ENCODE data around the gene USP46. TPM values are rescaled to one million over a fixed set of nuclear protein-coding genes. Genes with fewer than 3 reads are reported as not detected.

USP46 gene
- total RNA-seq, 2 experiments from 2014 or later = 2.8 TPM

DNA sequence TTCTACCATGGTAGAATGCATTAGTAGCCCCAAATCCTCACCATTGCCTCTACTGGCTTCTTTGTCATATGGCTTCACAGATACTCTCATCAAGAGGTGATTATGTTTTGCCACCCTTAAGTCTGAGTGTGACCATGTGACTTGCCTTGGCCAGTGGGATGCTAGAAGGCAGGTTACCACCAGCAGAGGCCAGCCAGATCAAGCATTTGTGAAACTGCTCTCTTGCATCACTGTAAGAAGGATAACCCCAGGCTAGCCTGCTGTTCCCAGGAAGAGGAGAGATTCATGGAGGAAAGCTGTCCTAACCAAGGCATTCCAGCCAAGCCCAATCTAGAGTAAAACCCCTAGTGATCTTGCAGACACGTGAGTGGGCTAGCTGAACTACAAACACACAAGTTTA lies 46.8 kb downstream of the USP46 start:
- Mint-ChIP-seq H3K4me3 (no peak overlapping the region), H3K27me3 (peaks cover 2% of the 10 kb centered on the region), H3K36me3 (ENCODE audit: low read depth) (peaks cover 14% of the 10 kb centered on the region), H3K9me3 (peaks cover 2% of the 10 kb centered on the region), H3K4me1 (ENCODE audit: low read depth) (no peaks in the 10 kb centered on the region), H3K27ac (no peak overlapping the region)
- POLR2A ChIA-PET = no interaction called here
- TF ChIP-seq, protein P1, sequence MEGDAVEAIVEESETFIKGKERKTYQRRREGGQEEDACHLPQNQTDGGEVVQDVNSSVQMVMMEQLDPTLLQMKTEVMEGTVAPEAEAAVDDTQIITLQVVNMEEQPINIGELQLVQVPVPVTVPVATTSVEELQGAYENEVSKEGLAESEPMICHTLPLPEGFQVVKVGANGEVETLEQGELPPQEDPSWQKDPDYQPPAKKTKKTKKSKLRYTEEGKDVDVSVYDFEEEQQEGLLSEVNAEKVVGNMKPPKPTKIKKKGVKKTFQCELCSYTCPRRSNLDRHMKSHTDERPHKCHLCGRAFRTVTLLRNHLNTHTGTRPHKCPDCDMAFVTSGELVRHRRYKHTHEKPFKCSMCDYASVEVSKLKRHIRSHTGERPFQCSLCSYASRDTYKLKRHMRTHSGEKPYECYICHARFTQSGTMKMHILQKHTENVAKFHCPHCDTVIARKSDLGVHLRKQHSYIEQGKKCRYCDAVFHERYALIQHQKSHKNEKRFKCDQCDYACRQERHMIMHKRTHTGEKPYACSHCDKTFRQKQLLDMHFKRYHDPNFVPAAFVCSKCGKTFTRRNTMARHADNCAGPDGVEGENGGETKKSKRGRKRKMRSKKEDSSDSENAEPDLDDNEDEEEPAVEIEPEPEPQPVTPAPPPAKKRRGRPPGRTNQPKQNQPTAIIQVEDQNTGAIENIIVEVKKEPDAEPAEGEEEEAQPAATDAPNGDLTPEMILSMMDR (IDR thresholded peaks at IDR 0.05) = no peak
- CTCF ChIA-PET = no interaction called here
- ATAC-seq (no peak), DNase-seq (no peak)
- intact Hi-C loops (cut with micrococcal nuclease) = no loop called here

DNA sequence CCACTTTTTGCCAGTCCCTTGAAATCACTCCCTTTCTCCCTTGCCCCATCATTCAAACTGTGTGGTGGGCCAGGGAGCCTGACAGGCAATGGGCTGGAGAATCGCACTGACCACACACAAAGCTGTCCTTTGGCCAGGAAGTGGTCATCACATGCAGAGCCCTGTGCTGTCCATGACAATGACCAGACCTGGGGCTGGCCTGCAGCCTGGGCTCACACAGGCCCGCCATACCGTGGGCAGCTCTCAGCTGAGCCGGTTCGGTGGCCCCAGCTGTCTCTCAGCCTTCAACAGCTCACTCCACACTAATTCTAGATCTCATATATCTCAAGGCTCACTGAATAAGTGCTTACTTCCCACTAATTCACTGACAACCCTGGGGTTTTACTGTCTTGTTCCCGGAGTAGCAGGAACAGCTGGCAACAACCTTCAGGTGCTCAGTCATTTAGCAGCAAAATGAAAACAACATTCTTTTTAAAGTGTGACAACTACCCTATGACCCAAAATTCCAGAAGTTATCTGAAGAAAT lies 48.0 kb downstream of the USP46 start:
- H3K27ac Mint-ChIP-seq = no peak overlapping the region
- H3K9me3 Mint-ChIP-seq = peaks cover 5% of the 10 kb centered on the region
- H3K36me3 Mint-ChIP-seq (ENCODE audit: low read depth) = peaks cover 14% of the 10 kb centered on the region
- intact Hi-C loops (cut with micrococcal nuclease) = no loop called here
- H3K4me1 Mint-ChIP-seq (ENCODE audit: low read depth) = no peaks in the 10 kb centered on the region
- H3K4me3 Mint-ChIP-seq = no peak overlapping the region
- TF ChIP-seq, protein P1 (IDR thresholded peaks at IDR 0.05) = no peak
- ATAC-seq = no peak
- no peak for DNase-seq
- ChIA-PET CTCF (no interaction called here), POLR2A (no interaction called here)
- peaks cover 2% of the 10 kb centered on the region for H3K27me3 Mint-ChIP-seq

DNA sequence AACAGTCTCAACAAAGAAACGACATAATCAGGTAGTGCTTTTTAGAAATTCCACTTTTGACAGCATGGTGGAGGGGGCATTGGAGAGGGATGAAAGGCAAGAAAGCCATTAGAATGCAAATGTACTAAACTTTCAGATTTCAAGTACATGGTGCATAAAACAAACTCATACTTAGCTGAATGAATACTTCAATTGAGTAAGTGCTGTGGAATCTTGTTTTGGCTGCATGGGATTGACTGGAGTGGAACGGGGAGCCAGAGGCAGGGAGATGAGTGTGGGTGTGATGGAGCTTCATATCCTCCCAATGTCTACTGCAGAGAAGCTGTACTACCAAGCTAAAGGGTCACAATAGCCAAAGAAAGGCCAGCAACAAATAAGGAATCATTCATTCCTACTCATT lies 52.4 kb downstream of the USP46 start:
- peaks cover 13% of the 10 kb centered on the region for H3K36me3 Mint-ChIP-seq (ENCODE audit: low read depth)
- intact Hi-C loops (cut with micrococcal nuclease) = no loop called here
- CTCF ChIA-PET = no interaction called here
- DNase-seq = no peak
- no peak for ATAC-seq
- peaks cover 2% of the 10 kb centered on the region for H3K27me3 Mint-ChIP-seq
- H3K27ac Mint-ChIP-seq = no peak overlapping the region
- TF ChIP-seq, protein P1 (IDR thresholded peaks at IDR 0.05) = no peak
- no peaks in the 10 kb centered on the region for H3K4me1 Mint-ChIP-seq (ENCODE audit: low read depth)
- POLR2A ChIA-PET = interaction anchor here (1.3 kb wide), 1 partner anchor 19 kb away, joined by 5 read pairs; no protein-coding TSS in a partner anchor
- H3K4me3 Mint-ChIP-seq = no peak overlapping the region
- peaks cover 5% of the 10 kb centered on the region for H3K9me3 Mint-ChIP-seq

DNA sequence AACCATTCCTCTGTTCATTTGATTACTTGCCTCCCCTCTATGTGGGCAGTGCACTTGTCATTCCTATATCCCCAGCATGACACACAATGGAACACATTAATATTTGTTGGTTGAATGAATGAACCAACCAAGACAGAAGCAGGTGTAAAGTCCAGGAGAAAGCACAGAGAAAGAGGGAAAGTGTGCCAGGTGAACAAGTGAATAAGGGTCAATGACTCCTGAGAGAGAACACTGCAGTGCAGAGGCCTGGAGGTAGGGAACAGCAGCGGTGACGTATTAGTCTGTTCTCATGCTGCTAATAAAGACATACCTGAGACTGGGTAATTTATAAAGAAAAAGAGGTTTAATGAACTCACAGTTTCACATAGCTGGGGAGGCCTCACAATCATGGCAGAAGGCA lies 53.1 kb downstream of the USP46 start:
- CTCF ChIA-PET = no interaction called here
- TF ChIP-seq, protein P1 (IDR thresholded peaks at IDR 0.05) = no peak
- Mint-ChIP-seq H3K4me3 (no peak overlapping the region), H3K27ac (no peak overlapping the region), H3K36me3 (ENCODE audit: low read depth) (peaks cover 13% of the 10 kb centered on the region), H3K4me1 (ENCODE audit: low read depth) (no peaks in the 10 kb centered on the region), H3K9me3 (peaks cover 5% of the 10 kb centered on the region), H3K27me3 (peaks cover 2% of the 10 kb centered on the region)
- DNase-seq = no peak
- no peak for ATAC-seq
- intact Hi-C loops (cut with micrococcal nuclease) = no loop called here
- POLR2A ChIA-PET = interaction anchor here (1.3 kb wide), 1 partner anchor 18 kb away, joined by 5 read pairs; no protein-coding TSS in a partner anchor

DNA sequence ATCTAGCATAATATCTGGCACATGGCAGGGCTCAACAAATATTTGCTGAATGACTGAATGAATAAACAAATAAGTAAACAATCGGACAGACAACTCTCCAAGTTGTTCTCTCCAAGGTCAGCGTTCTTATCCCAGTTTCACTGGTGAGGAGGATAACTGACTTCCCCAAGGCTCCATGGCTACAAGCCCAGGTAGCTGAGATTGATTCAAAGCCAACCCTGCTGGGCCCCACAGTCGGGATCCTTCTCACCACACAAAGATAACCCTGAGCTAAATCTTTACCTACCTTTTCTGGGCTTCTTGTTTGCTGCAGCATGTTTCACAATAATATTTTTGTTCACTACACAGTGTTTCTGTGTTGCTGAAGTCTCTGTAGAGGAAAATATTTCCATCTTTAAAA lies 54.9 kb downstream of the USP46 start:
- ChIA-PET POLR2A (no interaction called here), CTCF (interaction anchor here (1.5 kb wide), 1 partner anchor 59 kb away, joined by 3 read pairs; no protein-coding TSS in a partner anchor)
- Mint-ChIP-seq H3K36me3 (ENCODE audit: low read depth) (peaks cover under 1% of the 10 kb centered on the region), H3K27ac (no peak overlapping the region), H3K4me1 (ENCODE audit: low read depth) (no peaks in the 10 kb centered on the region), H3K27me3 (no peaks in the 10 kb centered on the region), H3K4me3 (no peak overlapping the region), H3K9me3 (peaks cover 3% of the 10 kb centered on the region)
- DNase-seq (no peak), ATAC-seq (no peak)
- intact Hi-C loops (cut with micrococcal nuclease) = no loop called here
- TF ChIP-seq, protein P1 (IDR thresholded peaks at IDR 0.05) = no peak

All from activated CD8-positive, alpha-beta T cell treated with anti-CD3 and anti-CD28 coated beads for 36 hours (primary cell).